GM19468 (cell line): Measurements from ENCODE around the gene ZNF681.
"Not testable (repeated sequence)": the region's sequence is repeated elsewhere in the genome, so short reads cannot be mapped to it uniquely, and the experiment has no call there.

ENCODE experiments used
- ATAC-seq: cut with Tn5 transposase; IDR thresholded peaks from one replicate; pipeline ENCODE4 v1.9.1; 2021; ENCODE audit warnings: mild to moderate bottlenecking, moderate library complexity, moderate number of reproducible peaks; ENCODE audit not compliant: unreplicated experiment; ENCODE audit errors: extremely low read depth

Gene ZNF681

GRCh38 chr19:23709347-23709746 lies 49.3 kb downstream of the ZNF681 start:
- ATAC-seq = no peak

GRCh38 chr19:23706657-23707056 lies 52.0 kb downstream of the ZNF681 start:
- no peak for ATAC-seq

- no peak for ATAC-seq
These were observed 59.2 kb downstream of the ZNF681 start for GRCh38 chr19:23699521-23699860.

GRCh38 chr19:23698711-23699520 lies 59.8 kb downstream of the ZNF681 start:
- ATAC-seq = no peak

- not testable (repeated sequence) for ATAC-seq
These were observed 65.8 kb downstream of the ZNF681 start for GRCh38 chr19:23692937-23693336.
